ENCODE measurements around the gene UBE2D2. TPM values are rescaled to one million over a fixed set of nuclear protein-coding genes. Genes with fewer than 3 reads are reported as not detected.
A peak's percentile ranks its signal among the peaks of the same experiment; 100 is the strongest.
"Not testable (repeated sequence)": the region's sequence is repeated elsewhere in the genome, so short reads cannot be mapped to it uniquely, and the experiment has no call there.

The UBE2D2 gene
- total RNA-seq, 2 donors from 2014 or later, result 315 to 342 TPM

GRCh38 chr5:139577689-139578290, 16.7 kb downstream of the UBE2D2 start:
- peak overlapping the region; percentile 55 to 75 for H3K4me3 Mint-ChIP-seq
- no peaks in the 10 kb centered on the region for H3K9me3 Mint-ChIP-seq
- H3K27ac Mint-ChIP-seq, result peak overlapping the region; percentile 68
- no peaks in the 10 kb centered on the region for H3K27me3 Mint-ChIP-seq (ENCODE audit: low read depth)
- peaks cover 68% of the 10 kb centered on the region for H3K4me1 Mint-ChIP-seq (ENCODE audit: low read depth)
- ATAC-seq (replicated peaks in 1 of 2), result no peak
- no peak for DNase-seq
- peaks cover 0 to 6% of the 10 kb centered on the region in 2 donors for H3K36me3 Mint-ChIP-seq (ENCODE audit: insufficient read depth in 2 of 2)

- peak overlapping the region; percentile 22 to 37 for H3K4me3 Mint-ChIP-seq
- H3K4me1 Mint-ChIP-seq (ENCODE audit: low read depth), result peaks cover 73% of the 10 kb centered on the region
Observed at GRCh38 chr5:139578325-139578724, 17.2 kb downstream of the UBE2D2 start.

GRCh38 chr5:139582181-139582580, 21.0 kb downstream of the UBE2D2 start:
- peaks cover 70% of the 10 kb centered on the region for H3K4me1 Mint-ChIP-seq (ENCODE audit: low read depth)
- not testable (repeated sequence) for H3K27me3 Mint-ChIP-seq (ENCODE audit: low read depth); H3K27ac Mint-ChIP-seq; ATAC-seq (replicated peaks in 1 of 2); H3K9me3 Mint-ChIP-seq; DNase-seq; H3K4me3 Mint-ChIP-seq; H3K36me3 Mint-ChIP-seq (ENCODE audit: insufficient read depth in 2 of 2)

More at GRCh38 chr5:139578325-139578724, 17.2 kb downstream of the UBE2D2 start:
- ATAC-seq (replicated peaks in 1 of 2) (no peak), DNase-seq (no peak)
- peaks cover 0 to 6% of the 10 kb centered on the region in 2 donors for H3K36me3 Mint-ChIP-seq (ENCODE audit: insufficient read depth in 2 of 2)
- no peaks in the 10 kb centered on the region for H3K9me3 Mint-ChIP-seq
- H3K27ac Mint-ChIP-seq, result peak overlapping the region; percentile 51
- no peaks in the 10 kb centered on the region for H3K27me3 Mint-ChIP-seq (ENCODE audit: low read depth)

GRCh38 chr5:139584137-139584536, 23.0 kb downstream of the UBE2D2 start:
- H3K27me3 Mint-ChIP-seq (ENCODE audit: low read depth), result no peaks in the 10 kb centered on the region
- H3K4me1 Mint-ChIP-seq (ENCODE audit: low read depth), result peaks cover 69% of the 10 kb centered on the region
- ATAC-seq (replicated peaks in 1 of 2) (peak; percentile 96 to 98), DNase-seq (no peak)
- H3K4me3 Mint-ChIP-seq, result peak overlapping the region; percentile 22
- peak overlapping the region; percentile 71 for H3K27ac Mint-ChIP-seq
- H3K36me3 Mint-ChIP-seq (ENCODE audit: insufficient read depth in 2 of 2), result peaks cover 0 to 10% of the 10 kb centered on the region in 2 donors
- H3K9me3 Mint-ChIP-seq, result no peaks in the 10 kb centered on the region

- H3K9me3 Mint-ChIP-seq; H3K4me3 Mint-ChIP-seq; H3K27ac Mint-ChIP-seq; ATAC-seq (replicated peaks in 1 of 2); DNase-seq; H3K27me3 Mint-ChIP-seq (ENCODE audit: low read depth): not testable (repeated sequence)
- peaks cover 0 to 10% of the 10 kb centered on the region in 2 donors for H3K36me3 Mint-ChIP-seq (ENCODE audit: insufficient read depth in 2 of 2)
- H3K4me1 Mint-ChIP-seq (ENCODE audit: low read depth), result peaks cover 82% of the 10 kb centered on the region
Observed at GRCh38 chr5:139588116-139588515, 27.0 kb downstream of the UBE2D2 start.

GRCh38 chr5:139588962-139589361, 27.8 kb downstream of the UBE2D2 start:
- H3K9me3 Mint-ChIP-seq, result no peaks in the 10 kb centered on the region
- H3K36me3 Mint-ChIP-seq (ENCODE audit: insufficient read depth in 2 of 2), result peaks cover 0 to 10% of the 10 kb centered on the region in 2 donors
- DNase-seq (no peak), ATAC-seq (replicated peaks in 1 of 2) (no peak)
- no peak overlapping the region for H3K27ac Mint-ChIP-seq
- H3K4me3 Mint-ChIP-seq, result no peak overlapping the region
- peaks cover 80% of the 10 kb centered on the region for H3K4me1 Mint-ChIP-seq (ENCODE audit: low read depth)
- H3K27me3 Mint-ChIP-seq (ENCODE audit: low read depth), result no peaks in the 10 kb centered on the region

- peak overlapping the region; percentile 79 for H3K27ac Mint-ChIP-seq
- no peak for ATAC-seq (replicated peaks in 1 of 2)
- no peak for DNase-seq
- peaks cover 2 to 6% of the 10 kb centered on the region in 2 donors for H3K36me3 Mint-ChIP-seq (ENCODE audit: insufficient read depth in 2 of 2)
- no peak overlapping the region for H3K4me3 Mint-ChIP-seq
- peaks cover 0 to 2% of the 10 kb centered on the region in 2 donors for H3K9me3 Mint-ChIP-seq
- no peaks in the 10 kb centered on the region for H3K27me3 Mint-ChIP-seq (ENCODE audit: low read depth)
- H3K4me1 Mint-ChIP-seq (ENCODE audit: low read depth), result peaks cover 67% of the 10 kb centered on the region
Observed at GRCh38 chr5:139592289-139592688, 31.1 kb downstream of the UBE2D2 start.

GRCh38 chr5:139593076-139593475, 31.9 kb downstream of the UBE2D2 start:
- not testable (repeated sequence) for H3K36me3 Mint-ChIP-seq (ENCODE audit: insufficient read depth in 2 of 2); H3K27me3 Mint-ChIP-seq (ENCODE audit: low read depth); H3K4me3 Mint-ChIP-seq; H3K9me3 Mint-ChIP-seq; DNase-seq; ATAC-seq (replicated peaks in 1 of 2)
- Mint-ChIP-seq H3K27ac (peak overlapping the region; percentile 50), H3K4me1 (ENCODE audit: low read depth) (peaks cover 70% of the 10 kb centered on the region)

GRCh38 chr5:139593716-139594319, 32.7 kb downstream of the UBE2D2 start:
- Mint-ChIP-seq H3K27ac (peak overlapping the region; percentile 46), H3K9me3 (peaks cover 0 to 2% of the 10 kb centered on the region in 2 donors), H3K27me3 (ENCODE audit: low read depth) (no peaks in the 10 kb centered on the region), H3K4me1 (ENCODE audit: low read depth) (peaks cover 66% of the 10 kb centered on the region), H3K4me3 (peak overlapping the region; percentile 22 to 32), H3K36me3 (ENCODE audit: insufficient read depth in 2 of 2) (peaks cover 2 to 5% of the 10 kb centered on the region in 2 donors)
- DNase-seq (no peak), ATAC-seq (replicated peaks in 1 of 2) (peak; percentile 55 to 62)

GRCh38 chr5:139597134-139597533, 36.0 kb downstream of the UBE2D2 start:
- Mint-ChIP-seq H3K27me3 (ENCODE audit: low read depth) (no peaks in the 10 kb centered on the region), H3K4me3 (peak overlapping the region; percentile 8 to 11), H3K27ac (peak overlapping the region; percentile 89), H3K9me3 (peaks cover 0 to 2% of the 10 kb centered on the region in 2 donors), H3K4me1 (ENCODE audit: low read depth) (peaks cover 39% of the 10 kb centered on the region), H3K36me3 (ENCODE audit: insufficient read depth in 2 of 2) (peaks cover 2 to 12% of the 10 kb centered on the region in 2 donors)
- no peak for ATAC-seq (replicated peaks in 1 of 2)
- DNase-seq, result no peak

GRCh38 chr5:139598601-139598965, 37.4 kb downstream of the UBE2D2 start:
- not testable (repeated sequence) for H3K4me3 Mint-ChIP-seq; DNase-seq; H3K27ac Mint-ChIP-seq; ATAC-seq (replicated peaks in 1 of 2); H3K9me3 Mint-ChIP-seq; H3K27me3 Mint-ChIP-seq (ENCODE audit: low read depth)
- peaks cover 4 to 21% of the 10 kb centered on the region in 2 donors for H3K36me3 Mint-ChIP-seq (ENCODE audit: insufficient read depth in 2 of 2)
- peaks cover 28% of the 10 kb centered on the region for H3K4me1 Mint-ChIP-seq (ENCODE audit: low read depth)

- peaks cover 13% of the 10 kb centered on the region for H3K4me1 Mint-ChIP-seq (ENCODE audit: low read depth)
- no peak overlapping the region for H3K4me3 Mint-ChIP-seq
- no peaks in the 10 kb centered on the region for H3K27me3 Mint-ChIP-seq (ENCODE audit: low read depth)
- H3K36me3 Mint-ChIP-seq (ENCODE audit: insufficient read depth in 2 of 2), result peaks cover 4 to 22% of the 10 kb centered on the region in 2 donors
- H3K9me3 Mint-ChIP-seq, result peaks cover 0 to 2% of the 10 kb centered on the region in 2 donors
- ATAC-seq (replicated peaks in 1 of 2) (no peak), DNase-seq (no peak)
- peak overlapping the region; percentile 48 for H3K27ac Mint-ChIP-seq
Observed at GRCh38 chr5:139600336-139600949, 39.3 kb downstream of the UBE2D2 start.

GRCh38 chr5:139601429-139601828, 40.3 kb downstream of the UBE2D2 start:
- ATAC-seq (replicated peaks in 1 of 2), result no peak
- Mint-ChIP-seq H3K4me1 (ENCODE audit: low read depth) (peaks cover 22% of the 10 kb centered on the region), H3K27me3 (ENCODE audit: low read depth) (no peaks in the 10 kb centered on the region)

More at GRCh38 chr5:139601429-139601828, 40.3 kb downstream of the UBE2D2 start:
- H3K9me3 Mint-ChIP-seq, result peaks cover 0 to 2% of the 10 kb centered on the region in 2 donors
- H3K36me3 Mint-ChIP-seq (ENCODE audit: insufficient read depth in 2 of 2), result peaks cover 7 to 25% of the 10 kb centered on the region in 2 donors
- no peak overlapping the region for H3K27ac Mint-ChIP-seq
- no peak overlapping the region for H3K4me3 Mint-ChIP-seq
- no peak for DNase-seq
